Keratinocyte (primary cell): ENCODE measurements around the gene ADGRL3. TPM values are rescaled to one million over a fixed set of nuclear protein-coding genes. Genes with fewer than 3 reads are reported as not detected.

ENCODE experiments used
- DNase-seq: peaks from one replicate; pipeline ENCODE4 v3.0.0-alpha.2; 2011; ENCODE audit warnings: low read depth, missing footprints, low spot score
- FAIRE-seq: peaks from 2 replicates; lab custom pipeline; 2011; peaks lifted over from hg19 to GRCh38; lab: Jason Lieb, UNC
- H2AFZ ChIP-seq: 2 replicates; pipeline ENCODE4 v1.6.0; 2012; ENCODE audit warnings: low read length, control low read depth, inconsistent platforms; ENCODE audit not compliant: control insufficient read depth
- H3K27ac ChIP-seq: 2 replicates; pipeline ENCODE4 v1.5.1; 2011; ENCODE audit warnings: low read length; ENCODE audit not compliant: control insufficient read depth, insufficient read depth
- H3K27me3 ChIP-seq: 3 replicates; pipeline ENCODE4 v1.6.0; 2011; ENCODE audit warnings: low read length; ENCODE audit not compliant: control insufficient read depth, insufficient read depth; ENCODE audit errors: extremely low read depth
- H3K36me3 ChIP-seq, 2 experiments: 2 replicates in 1 of 2; 3 replicates in 1 of 2; pipeline ENCODE4 v1.5.1; 2011; ENCODE audit warnings: low read length in 2 of 2, mild to moderate bottlenecking in 1 of 2; ENCODE audit not compliant: control insufficient read depth in 2 of 2, insufficient read depth in 2 of 2; ENCODE audit errors: extremely low read depth in 1 of 2
- H3K4me1 ChIP-seq: 3 replicates; pipeline ENCODE4 v1.5.1; 2011; ENCODE audit warnings: low read length; ENCODE audit not compliant: control insufficient read depth, insufficient read depth; ENCODE audit errors: extremely low read depth
- H3K4me2 ChIP-seq: 3 replicates; pipeline ENCODE4 v1.6.0; 2011; ENCODE audit warnings: low read depth, low read length; ENCODE audit not compliant: control insufficient read depth, insufficient read depth; ENCODE audit errors: extremely low read depth
- H3K4me3 ChIP-seq, 3 experiments: fragments of 200-600 bp in 1 of 3; sonication (generic) in 1 of 3; 2 replicates in 2 of 3; 3 replicates in 1 of 3; pipeline ENCODE4 v1.5.1; 2011 to 2016; ENCODE audit warnings: low read length in 3 of 3, mild to moderate bottlenecking in 3 of 3, control low read depth in 2 of 3, inconsistent platforms in 1 of 3, low read depth in 1 of 3, mixed read lengths in 1 of 3, mixed run types in 1 of 3, moderate library complexity in 1 of 3; ENCODE audit not compliant: control insufficient read depth in 2 of 3, insufficient read depth in 2 of 3; ENCODE audit errors: extremely low read depth in 1 of 3
- H3K79me2 ChIP-seq: 2 replicates; pipeline ENCODE4 v1.6.0; 2012; ENCODE audit warnings: low read length; ENCODE audit not compliant: control insufficient read depth, insufficient read depth
- H3K9ac ChIP-seq: 3 replicates; pipeline ENCODE4 v1.6.0; 2011; ENCODE audit warnings: low read length; ENCODE audit not compliant: control insufficient read depth, insufficient read depth; ENCODE audit errors: extremely low read depth
- H3K9me1 ChIP-seq: 3 replicates; pipeline ENCODE4 v1.6.0; 2011; ENCODE audit warnings: low read length; ENCODE audit not compliant: control insufficient read depth, insufficient read depth; ENCODE audit errors: extremely low read depth
- H3K9me3 ChIP-seq: 2 replicates; pipeline ENCODE4 v1.5.1; 2012; ENCODE audit warnings: low read depth, low read length; ENCODE audit not compliant: control insufficient read depth
- H4K20me1 ChIP-seq: 3 replicates; pipeline ENCODE4 v1.6.0; 2011; ENCODE audit warnings: low read length; ENCODE audit not compliant: control insufficient read depth, insufficient read depth; ENCODE audit errors: extremely low read depth
- EZH2 ChIP-seq: IDR thresholded peaks from one replicate; pipeline ENCODE4 v1.6.1; 2012; ENCODE audit warnings: inconsistent platforms, mild to moderate bottlenecking, low read length, moderate library complexity
- dilution Hi-C: fragments of 300-500 bp; cut with MboI; formaldehyde crosslinking; loops from one replicate; pipeline ENCODE4 v1.7.0; 2020; ENCODE audit warnings: low sequenced_read_pairs; ENCODE audit not compliant: extremely low pct_ligation_motif_present
- polyA plus RNA-seq, 5 experiments: library from polyadenylated mRNA; depleted of rRNA in 3 of 5; stranded (reverse) in 3 of 5; stranded (forward) in 1 of 5; unstranded in 1 of 5; fragments of >200 nt; gene quantifications; 1 replicate in 1 of 5; 2 replicates in 3 of 5; 3 replicates in 1 of 5; pipeline versions ENCODE4 v1.2.1 to v1.2.3, GENCODE V29; 2011 to 2012; ENCODE audit warnings: missing spikeins in 2 of 5, low read depth in 1 of 5, low replicate concordance in 1 of 5
- TF ChIP-seq, protein P1 (sequence below), 3 experiments: IDR thresholded peaks in 1 of 3; conservative IDR thresholded peaks in 1 of 3; optimal IDR thresholded peaks in 1 of 3; 2 replicates in 2 of 3; 3 replicates in 1 of 3; pipeline versions ENCODE3 to v1.5.1; 2011; ENCODE audit warnings: low read length in 3 of 3, mild to moderate bottlenecking in 3 of 3, moderate library complexity in 2 of 3, control low read depth in 1 of 3, inconsistent platforms in 1 of 3; ENCODE audit not compliant: insufficient read depth in 2 of 3; ENCODE audit errors: extremely low read depth in 1 of 3

The ADGRL3 gene
- polyA plus RNA-seq, 1 donor (not counting 4 experiments of a cell fraction or from before 2014, with no cell fraction given) = 0.18 TPM

DNA sequence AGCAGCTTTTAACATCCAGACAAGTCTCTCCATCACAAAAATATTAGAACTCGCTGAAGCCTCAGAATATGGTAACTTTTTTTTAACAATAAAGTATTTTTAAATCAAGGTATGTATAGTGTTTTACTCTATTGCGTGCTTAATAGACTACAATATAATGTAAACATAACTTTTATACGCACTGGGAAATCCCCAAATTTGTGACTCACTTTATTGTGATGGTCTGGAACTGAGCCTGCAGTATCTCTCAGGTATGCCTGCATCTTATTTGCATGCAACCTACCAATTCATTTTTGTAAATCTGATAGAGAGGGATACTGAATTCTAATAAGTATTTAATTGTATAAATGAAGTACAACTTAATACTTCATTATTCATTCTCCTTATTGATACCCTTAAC is 823.5 kb downstream of the ADGRL3 start:
- no peak for DNase-seq
- TF ChIP-seq, protein P1, sequence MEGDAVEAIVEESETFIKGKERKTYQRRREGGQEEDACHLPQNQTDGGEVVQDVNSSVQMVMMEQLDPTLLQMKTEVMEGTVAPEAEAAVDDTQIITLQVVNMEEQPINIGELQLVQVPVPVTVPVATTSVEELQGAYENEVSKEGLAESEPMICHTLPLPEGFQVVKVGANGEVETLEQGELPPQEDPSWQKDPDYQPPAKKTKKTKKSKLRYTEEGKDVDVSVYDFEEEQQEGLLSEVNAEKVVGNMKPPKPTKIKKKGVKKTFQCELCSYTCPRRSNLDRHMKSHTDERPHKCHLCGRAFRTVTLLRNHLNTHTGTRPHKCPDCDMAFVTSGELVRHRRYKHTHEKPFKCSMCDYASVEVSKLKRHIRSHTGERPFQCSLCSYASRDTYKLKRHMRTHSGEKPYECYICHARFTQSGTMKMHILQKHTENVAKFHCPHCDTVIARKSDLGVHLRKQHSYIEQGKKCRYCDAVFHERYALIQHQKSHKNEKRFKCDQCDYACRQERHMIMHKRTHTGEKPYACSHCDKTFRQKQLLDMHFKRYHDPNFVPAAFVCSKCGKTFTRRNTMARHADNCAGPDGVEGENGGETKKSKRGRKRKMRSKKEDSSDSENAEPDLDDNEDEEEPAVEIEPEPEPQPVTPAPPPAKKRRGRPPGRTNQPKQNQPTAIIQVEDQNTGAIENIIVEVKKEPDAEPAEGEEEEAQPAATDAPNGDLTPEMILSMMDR (optimal IDR thresholded peaks at IDR 0.05 in 1 of 3, IDR thresholded peaks at IDR 0.05 in 1 of 3, conservative IDR thresholded peaks at IDR 0.05 in 1 of 3; ENCODE audit: extremely low read depth in 1 of 3, insufficient read depth in 2 of 3, low read length in 3 of 3) = no peak
- no peak for TF ChIP-seq EZH2
- Histone ChIP-seq H3K4me2 (no peak overlapping the region), H3K4me1 (no peaks in the 10 kb centered on the region), H3K36me3 (no peaks in the 10 kb centered on the region), H4K20me1 (no peaks in the 10 kb centered on the region), H3K27me3 (no peaks in the 10 kb centered on the region), H3K27ac (no peak overlapping the region), H3K4me3 (no peak overlapping the region), H3K79me2 (no peaks in the 10 kb centered on the region), H2AFZ (no peak overlapping the region), H3K9ac (no peak overlapping the region), H3K9me3 (no peaks in the 10 kb centered on the region), H3K9me1 (no peaks in the 10 kb centered on the region)
- dilution Hi-C loops = no loop called here
- no peak for FAIRE-seq

DNA sequence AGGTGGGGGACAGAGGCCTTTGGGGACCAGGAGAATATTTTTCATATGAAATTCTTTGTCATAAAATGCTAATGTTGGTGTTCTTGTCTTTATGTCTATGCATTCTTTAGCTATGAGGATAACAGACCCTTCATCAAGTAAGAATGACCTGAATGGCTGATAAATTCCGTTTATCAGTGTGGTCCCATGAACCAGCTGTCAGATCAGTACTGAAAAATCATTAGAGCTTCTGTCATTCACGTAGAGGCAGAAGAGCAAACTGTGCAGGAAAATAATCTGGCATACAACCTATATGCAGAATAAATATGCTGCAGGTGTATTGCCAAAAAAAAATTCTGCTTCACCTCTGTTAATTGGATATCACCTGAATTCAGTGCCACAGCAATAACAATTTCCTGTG is 828.6 kb downstream of the ADGRL3 start:
- Histone ChIP-seq H4K20me1 (no peaks in the 10 kb centered on the region), H3K9me3 (no peaks in the 10 kb centered on the region), H3K9me1 (no peaks in the 10 kb centered on the region), H3K36me3 (no peaks in the 10 kb centered on the region), H3K79me2 (no peaks in the 10 kb centered on the region), H3K27me3 (no peaks in the 10 kb centered on the region), H3K4me3 (no peak overlapping the region), H3K9ac (no peak overlapping the region), H3K4me2 (no peak overlapping the region), H2AFZ (no peak overlapping the region), H3K4me1 (no peaks in the 10 kb centered on the region), H3K27ac (no peak overlapping the region)
- DNase-seq (no peak), FAIRE-seq (no peak)
- TF ChIP-seq, protein P1 (optimal IDR thresholded peaks at IDR 0.05 in 1 of 3, IDR thresholded peaks at IDR 0.05 in 1 of 3, conservative IDR thresholded peaks at IDR 0.05 in 1 of 3; ENCODE audit: extremely low read depth in 1 of 3, insufficient read depth in 2 of 3, low read length in 3 of 3) = no peak
- TF ChIP-seq EZH2 = no peak
- dilution Hi-C loops = no loop called here
